SK-N-SH (cell line): ENCODE data around the gene PARVB. TPM values are rescaled to one million over a fixed set of nuclear protein-coding genes. Genes with fewer than 3 reads are reported as not detected.

ENCODE experiments used
- CTCF ChIA-PET: fragments of 300-600, 350-600 bp; formaldehyde crosslinking; extraction: SDS; loops from one replicate; lab custom pipeline; 2021; lab: Yijun Ruan, JAX
- POLR2A ChIA-PET: fragments of 350-600 bp; sonication (Branson Sonifier 250); formaldehyde crosslinking; extraction: SDS; loops from one replicate; lab custom pipeline; 2020; ENCODE audit warnings: antibody characterized with exemption, inconsistent platforms; lab: Yijun Ruan, JAX
- DNase-seq: peaks from one replicate; pipeline ENCODE4 v3.0.0; 2012
- H2AFZ ChIP-seq: fragments of 200-600 bp; sonication (generic); 2 replicates; pipeline ENCODE4 v1.8.1; 2016; ENCODE audit warnings: antibody characterized with exemption, mild to moderate bottlenecking, low read depth
- H3F3A ChIP-seq: fragments of 200-600 bp; sonication (generic); replicated peaks from 2 replicates; pipeline ENCODE3; 2016; ENCODE audit warnings: antibody characterized with exemption, mild to moderate bottlenecking; ENCODE audit not compliant: insufficient read depth
- H3K27ac ChIP-seq, 2 experiments: fragments of 200-500 bp in 1 of 2; fragments of 200-600 bp in 1 of 2; sonication (Bioruptor generic) in 1 of 2; sonication (generic), shearing (Covaris generic) in 1 of 2; 2 replicates each; pipeline versions ENCODE4 v1.5.1 to v1.6.1; 2014 to 2016; ENCODE audit warnings: low read depth in 2 of 2, inconsistent platforms in 1 of 2, low read length in 1 of 2, mild to moderate bottlenecking in 1 of 2, mixed read lengths in 1 of 2
- H3K27me3 ChIP-seq: fragments of 200-600 bp; sonication (generic), shearing (Covaris generic); 2 replicates; pipeline ENCODE4 v1.6.1; 2016; ENCODE audit warnings: mixed run types; ENCODE audit not compliant: insufficient read depth
- H3K36me3 ChIP-seq, 2 experiments: fragments of 200-500 bp in 1 of 2; fragments of 200-600 bp in 1 of 2; sonication (Bioruptor generic) in 1 of 2; sonication (generic) in 1 of 2; replicated peaks in 1 of 2; 2 replicates each; pipeline versions ENCODE3 to v1.5.1; 2014 to 2016; ENCODE audit warnings: low read length in 1 of 2, mild to moderate bottlenecking in 1 of 2; ENCODE audit not compliant: insufficient read depth in 2 of 2, control insufficient read depth in 1 of 2
- H3K4me1 ChIP-seq, 2 experiments: fragments of 200-500 bp in 1 of 2; fragments of 200-600 bp in 1 of 2; sonication (Bioruptor generic) in 1 of 2; sonication (generic), shearing (Covaris generic) in 1 of 2; 2 replicates each; pipeline versions ENCODE4 v1.5.1 to v1.6.1; 2014 to 2016; ENCODE audit warnings: low read depth in 1 of 2, low read length in 1 of 2, mixed run types in 1 of 2; ENCODE audit not compliant: insufficient read depth in 2 of 2, control insufficient read depth in 1 of 2
- H3K4me2 ChIP-seq: fragments of 200-600 bp; sonication (generic), shearing (Covaris generic); 2 replicates; pipeline ENCODE4 v1.6.1; 2017; ENCODE audit warnings: mixed run types
- H3K4me3 ChIP-seq, 2 experiments: fragments of 200-500 bp in 1 of 2; fragments of 200-600 bp in 1 of 2; sonication (Bioruptor generic) in 1 of 2; sonication (generic), shearing (Covaris generic) in 1 of 2; 2 replicates each; pipeline versions ENCODE4 v1.5.1 to v1.8.1; 2014 to 2016; ENCODE audit warnings: low read depth in 2 of 2, inconsistent platforms in 1 of 2, low read length in 1 of 2, mild to moderate bottlenecking in 1 of 2, mixed read lengths in 1 of 2, moderate library complexity in 1 of 2
- H3K79me2 ChIP-seq: fragments of 200-600 bp; sonication (generic); 2 replicates; pipeline ENCODE4 v1.8.1; 2017; ENCODE audit warnings: mild to moderate bottlenecking; ENCODE audit not compliant: insufficient read depth
- H3K9ac ChIP-seq: fragments of 200-600 bp; sonication (generic); 2 replicates; pipeline ENCODE4 v1.6.1; 2017; ENCODE audit warnings: mixed run types
- H3K9me2 ChIP-seq: fragments of 200-600 bp; sonication (generic); 2 replicates; pipeline ENCODE4 v1.6.1; 2017; ENCODE audit warnings: mixed run types
- H3K9me3 ChIP-seq: fragments of 200-600 bp; sonication (generic); 2 replicates; pipeline ENCODE4 v1.6.1; 2017; ENCODE audit warnings: mixed run types, mild to moderate bottlenecking, moderate library complexity
- H4K20me1 ChIP-seq: fragments of 200-600 bp; sonication (generic); 2 replicates; pipeline ENCODE4 v1.6.1; 2017; ENCODE audit warnings: mild to moderate bottlenecking, mixed run types; ENCODE audit not compliant: insufficient read depth
- CHD2 ChIP-seq: fragments of 150-350 bp; IDR thresholded peaks from 2 replicates; pipeline ENCODE4 v1.6.1; 2018; ENCODE audit warnings: low read length; ENCODE audit not compliant: partially characterized antibody
- ELF1 ChIP-seq: IDR thresholded peaks from 2 replicates; pipeline ENCODE4 v1.4.0; 2012
- EP300 ChIP-seq, 2 experiments: IDR thresholded peaks; 2 replicates each; pipeline versions ENCODE4 v1.4.0 to v1.6.1; 2012; ENCODE audit warnings: borderline replicate concordance in 1 of 2, low read depth in 1 of 2, low read length in 1 of 2
- FOXJ3 ChIP-seq: sonication (generic); formaldehyde crosslinking; IDR thresholded peaks from 2 replicates; pipeline ENCODE4 v1.5.1; 2020; ENCODE audit warnings: mild to moderate bottlenecking, missing genetic modification reagents
- JUND ChIP-seq: IDR thresholded peaks from 2 replicates; pipeline ENCODE4 v1.4.0; 2012
- MXI1 ChIP-seq: IDR thresholded peaks from 2 replicates; pipeline ENCODE4 v1.6.1; 2012; ENCODE audit warnings: mild to moderate bottlenecking, low read depth, low read length, improper control_type of control experiment
- NFIC ChIP-seq: IDR thresholded peaks from 2 replicates; pipeline ENCODE4 v1.4.0; 2012; ENCODE audit warnings: borderline replicate concordance
- PBX3 ChIP-seq: IDR thresholded peaks from 2 replicates; pipeline ENCODE4; 2012
- POLR2AphosphoS5 ChIP-seq: IDR thresholded peaks from 2 replicates; pipeline ENCODE4 v1.6.1; 2012; ENCODE audit warnings: low read depth, low read length
- RFX5 ChIP-seq: IDR thresholded peaks from 2 replicates; pipeline ENCODE4 v1.6.1; 2012; ENCODE audit warnings: mild to moderate bottlenecking, improper control_type of control experiment, low read length
- RXRA ChIP-seq: IDR thresholded peaks from 2 replicates; pipeline ENCODE4 v1.4.0; 2012; ENCODE audit warnings: low read depth, mild to moderate bottlenecking, borderline replicate concordance
- SIN3A ChIP-seq: IDR thresholded peaks from 2 replicates; pipeline ENCODE4 v1.6.1; 2012; ENCODE audit warnings: low read depth, mild to moderate bottlenecking, low read length, moderate library complexity, borderline replicate concordance
- SMC3 ChIP-seq: IDR thresholded peaks from 2 replicates; pipeline ENCODE4 v1.6.1; 2012; ENCODE audit warnings: low read depth, low read length, improper control_type of control experiment
- TCF12 ChIP-seq: IDR thresholded peaks from 2 replicates; pipeline ENCODE4 v1.4.0; 2012
- USF1 ChIP-seq: IDR thresholded peaks from 2 replicates; pipeline ENCODE4 v1.4.0; 2012; ENCODE audit warnings: low read depth, borderline replicate concordance
- USF2 ChIP-seq: fragments of 150-350 bp; IDR thresholded peaks from 2 replicates; pipeline ENCODE4 v1.6.1; 2017; ENCODE audit warnings: antibody characterized with exemption, low read length, low read depth, borderline replicate concordance
- ZBTB33 ChIP-seq: IDR thresholded peaks from 2 replicates; pipeline ENCODE4 v1.4.0; 2012; ENCODE audit warnings: low read depth, borderline replicate concordance
- WGBS: methylation state at CpG from one replicate; pipeline ENCODE4 v1.1.6; 2017; ENCODE audit warnings: low lambda C conversion rate; 5-methylcytosine and 5-hydroxymethylcytosine counted together
- polyA plus RNA-seq, 3 experiments: library from polyadenylated mRNA; depleted of rRNA; stranded (reverse); fragments of >200 nt; gene quantifications; 2 replicates each; pipeline ENCODE4 v1.2.3, GENCODE V29; 2012

The PARVB gene
- polyA plus RNA-seq, 1 of the 3 experiments (the other 2 are of a cell fraction): 87.8 TPM

- H3K9me2 ChIP-seq: no peaks in the 10 kb centered on the region
- H3K27me3 ChIP-seq: no peaks in the 10 kb centered on the region
- no peaks in the 10 kb centered on the region for H3F3A ChIP-seq
- TF ChIP-seq SMC3 (no peak), JUND (no peak), ELF1 (no peak), SIN3A (no peak), MXI1 (no peak), TCF12 (no peak), RFX5 (no peak), ZBTB33 (no peak), EP300 (IDR thresholded peaks at IDR 0.05; ENCODE audit: borderline replicate concordance in 1 of 2, low read depth in 1 of 2, low read length in 1 of 2) (no peak), USF1 (no peak), POLR2AphosphoS5 (no peak), NFIC (no peak), RXRA (no peak), PBX3 (no peak), USF2 (no peak), FOXJ3 (CRISPR knock-in tag) (no peak), CHD2 (no peak)
- H3K36me3 ChIP-seq: no peaks in the 10 kb centered on the region
- no peak overlapping the region for H3K9ac ChIP-seq
- no peaks in the 10 kb centered on the region; the same call in 1 of the 2 replicates for H4K20me1 ChIP-seq
- H3K9me3 ChIP-seq: no peaks in the 10 kb centered on the region
- H3K27ac ChIP-seq: no peak overlapping the region
- no peak overlapping the region for H3K4me2 ChIP-seq
- ChIA-PET CTCF (interaction anchor here (1.6 kb wide), 1 partner anchor 55 kb away, joined by 4 read pairs; no protein-coding TSS in a partner anchor), POLR2A (interaction anchor here (0.6 kb wide), 1 partner anchor 358 kb away, joined by 3 read pairs; no protein-coding TSS in a partner anchor)
- H3K4me1 ChIP-seq: no peaks in the 10 kb centered on the region
- H3K4me3 ChIP-seq: no peak overlapping the region
- H3K79me2 ChIP-seq: peaks cover 10% of the 10 kb centered on the region; the same call in 1 of the 2 replicates
- DNase-seq: no peak
- 93% methylated on average over 18 of the region's 21 CpGs for WGBS
- no peak overlapping the region for H2AFZ ChIP-seq
Measured at GRCh38 chr22:44031158-44031952, 7.3 kb downstream of the PARVB start.
